HG03378 (cell line): ENCODE measurements around the gene COL20A1.
"Not testable (repeated sequence)": the region's sequence is repeated elsewhere in the genome, so short reads cannot be mapped to it uniquely, and the experiment has no call there.

ENCODE experiments used
- ATAC-seq: cut with Tn5 transposase; IDR thresholded peaks from one replicate; pipeline ENCODE4 v1.9.1; 2021; ENCODE audit warnings: mild to moderate bottlenecking, moderate library complexity; ENCODE audit not compliant: unreplicated experiment

COL20A1 gene

DNA sequence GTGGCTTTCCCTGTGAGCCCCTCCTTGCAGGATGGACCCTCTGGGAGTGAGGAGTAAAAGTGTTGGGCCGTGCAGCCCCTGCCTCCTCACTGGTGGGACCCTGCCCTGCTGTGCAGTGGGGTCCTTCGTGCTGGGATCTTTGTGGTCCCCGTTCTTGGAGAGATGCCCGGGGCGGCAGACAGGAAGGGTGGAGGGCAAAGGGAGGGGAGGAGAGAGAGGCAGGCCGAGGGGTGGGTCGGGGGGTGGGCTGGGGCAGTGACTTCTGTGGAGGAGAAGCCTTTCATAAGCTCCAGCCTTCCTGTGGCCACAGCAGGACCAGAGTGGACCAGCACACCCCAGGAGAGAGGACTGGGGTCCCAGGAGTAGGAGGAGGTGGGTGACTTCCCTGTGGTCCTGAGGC lies at the start of gene COL20A1:
Gene COL20A1 (plus strand): TSS at position 283 of the 400 bp plus-strand sequence. CDS start 1,922 bp downstream, outside the sequence.
- no peak for ATAC-seq

DNA sequence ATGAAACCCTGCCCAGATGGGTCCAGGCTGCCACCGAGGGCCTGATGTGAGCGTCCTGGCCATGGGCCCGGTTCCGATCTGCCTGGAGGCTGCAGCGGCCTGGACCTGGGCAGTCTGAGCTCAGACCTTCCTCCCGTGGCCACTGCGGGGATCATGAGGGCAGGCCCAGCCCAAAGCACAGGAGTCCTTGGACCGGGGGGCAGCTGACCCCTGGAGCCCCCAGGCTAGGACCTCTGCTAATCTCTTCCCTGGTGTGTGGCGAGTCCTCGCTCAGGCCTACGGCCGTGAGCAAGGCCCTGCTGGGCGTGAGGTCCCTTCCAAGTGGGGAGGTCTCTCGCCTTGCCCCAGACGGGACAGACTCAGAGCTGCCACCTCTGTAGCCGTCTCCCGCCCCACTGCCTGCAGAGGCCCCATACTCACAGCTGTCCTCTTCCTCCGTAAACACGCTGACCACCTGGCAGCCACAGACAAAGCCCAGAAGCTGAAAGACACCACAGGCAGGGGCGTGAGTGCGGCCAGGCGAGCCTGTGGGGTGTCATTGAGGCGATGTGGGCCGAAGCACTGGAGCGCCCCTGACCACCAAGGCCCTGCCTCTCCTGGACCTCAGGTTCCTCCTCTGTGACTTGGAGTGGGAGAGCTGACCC lies 49.3 kb upstream of the COL20A1 start:
- ATAC-seq: no peak

DNA sequence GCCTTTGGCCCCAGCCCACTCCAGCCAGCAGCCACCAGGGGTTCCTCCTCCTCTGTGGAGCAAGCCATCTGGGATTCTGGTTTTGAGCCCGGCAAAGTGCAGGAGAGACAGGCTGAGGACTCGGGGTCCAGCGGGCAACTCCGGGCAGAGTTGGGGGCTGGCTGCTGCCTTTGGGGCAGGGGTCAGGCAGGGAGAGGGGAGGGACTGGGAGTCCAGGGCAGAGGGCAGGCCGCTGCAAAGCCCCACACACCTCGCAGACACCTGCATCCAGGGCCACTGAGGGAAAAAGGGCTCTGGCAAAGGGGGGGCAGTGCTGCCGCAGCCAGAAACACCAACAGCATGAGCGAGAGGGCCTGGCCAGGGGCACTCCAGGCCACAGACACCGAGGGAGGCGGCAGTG lies 48.5 kb upstream of the COL20A1 start:
- no peak for ATAC-seq

DNA sequence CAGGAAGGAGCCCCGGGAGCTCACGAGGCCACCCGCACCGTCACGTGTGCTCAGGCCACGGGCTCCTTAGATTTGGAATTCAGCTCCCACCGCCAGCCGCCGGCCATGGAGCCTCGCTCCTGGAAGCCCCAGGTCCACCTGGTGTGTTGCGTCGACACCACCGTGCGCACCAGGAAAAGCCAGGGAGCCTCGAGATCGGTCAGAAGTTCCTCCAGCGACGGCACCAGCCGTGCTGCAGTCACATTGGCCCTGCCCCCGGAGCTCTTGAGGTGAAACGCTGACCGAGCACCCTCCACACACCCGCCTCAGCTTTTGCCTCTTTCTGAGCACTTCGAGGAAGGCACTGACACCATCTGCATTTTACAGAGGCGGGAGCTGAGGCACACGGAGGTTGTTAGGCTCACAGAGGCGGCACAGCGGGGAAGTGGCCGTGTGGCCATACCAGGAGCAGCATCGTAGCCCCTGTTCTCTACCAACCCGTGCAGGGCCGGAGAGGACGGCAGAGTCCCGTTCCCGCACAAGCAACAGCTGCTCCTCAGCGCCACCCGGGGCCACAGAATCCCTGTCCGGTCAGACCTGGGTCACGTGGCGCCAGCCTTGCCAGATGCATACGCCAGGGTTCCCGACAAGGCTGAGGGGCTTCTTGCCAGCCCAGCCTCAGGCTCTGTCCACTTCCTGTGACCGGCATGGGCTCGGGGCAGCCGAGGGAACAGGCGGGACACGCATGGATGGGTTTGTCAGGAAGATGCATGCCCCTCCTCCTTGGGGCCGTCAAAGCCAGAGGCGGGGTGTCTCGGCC lies 46.3 kb upstream of the COL20A1 start:
- no peak for ATAC-seq

DNA sequence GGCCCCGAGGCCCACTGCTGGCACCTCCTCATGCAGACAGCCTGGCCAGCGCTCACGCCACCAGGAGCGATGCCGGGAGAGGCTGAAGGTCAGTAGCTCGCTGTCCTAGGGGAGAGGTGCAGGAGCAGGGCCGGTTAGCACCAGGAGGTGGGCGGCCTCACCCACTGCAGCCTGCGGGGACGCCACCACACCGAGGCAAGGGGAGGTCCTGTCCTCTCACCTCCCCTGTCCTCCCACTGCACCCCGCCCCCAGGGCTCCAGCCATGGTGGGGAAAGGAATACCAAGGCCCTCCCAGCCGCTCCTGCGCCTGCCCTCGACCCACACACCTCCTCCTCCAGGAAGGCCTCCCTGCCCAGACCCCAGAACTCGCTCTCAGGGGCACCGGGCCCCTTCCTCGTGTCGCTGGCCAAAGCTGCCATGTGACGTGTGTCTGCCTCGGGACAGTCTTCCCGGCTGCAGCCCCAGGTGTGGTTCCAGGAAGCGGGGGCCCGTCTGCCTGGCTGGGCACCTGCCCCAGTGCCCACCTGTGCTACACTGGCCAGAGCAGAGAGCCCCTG lies 45.2 kb upstream of the COL20A1 start:
- no peak for ATAC-seq

DNA sequence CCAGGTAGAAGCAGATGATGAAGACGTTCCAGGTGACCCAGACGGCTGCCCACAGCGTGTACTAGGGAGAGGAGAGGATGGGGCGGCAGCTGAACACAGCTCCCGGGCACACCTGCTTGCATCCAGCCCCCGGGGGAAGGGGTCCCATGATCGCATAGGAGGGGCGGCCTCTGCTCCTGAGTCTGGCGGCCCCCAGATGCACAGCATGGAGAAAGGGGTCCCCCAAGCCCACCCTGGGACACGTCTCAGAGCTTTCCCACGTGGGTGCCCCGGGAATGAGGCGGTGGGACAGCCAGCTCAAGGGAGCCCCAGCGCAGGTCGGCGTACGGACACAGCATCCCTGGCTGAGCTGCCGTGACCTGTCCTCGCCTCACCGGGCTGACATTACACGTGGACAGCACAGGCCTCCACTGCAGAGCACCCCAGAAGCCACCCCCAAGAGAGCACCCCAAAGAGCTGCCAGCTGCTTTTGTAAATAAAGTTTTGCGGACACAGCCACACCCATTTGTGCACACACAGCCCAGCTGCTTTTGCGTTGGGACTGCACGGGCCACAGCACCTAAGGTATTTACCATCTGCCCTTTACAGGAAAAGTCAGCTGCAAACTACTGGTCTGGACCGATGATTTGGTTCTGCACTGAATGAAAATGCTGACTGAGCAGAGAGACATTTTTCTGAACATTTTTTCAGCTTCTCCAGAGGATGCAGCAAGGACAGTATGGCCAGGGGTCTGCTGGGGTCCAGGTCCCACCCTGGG lies 44.0 kb upstream of the COL20A1 start:
- no peak for ATAC-seq

DNA sequence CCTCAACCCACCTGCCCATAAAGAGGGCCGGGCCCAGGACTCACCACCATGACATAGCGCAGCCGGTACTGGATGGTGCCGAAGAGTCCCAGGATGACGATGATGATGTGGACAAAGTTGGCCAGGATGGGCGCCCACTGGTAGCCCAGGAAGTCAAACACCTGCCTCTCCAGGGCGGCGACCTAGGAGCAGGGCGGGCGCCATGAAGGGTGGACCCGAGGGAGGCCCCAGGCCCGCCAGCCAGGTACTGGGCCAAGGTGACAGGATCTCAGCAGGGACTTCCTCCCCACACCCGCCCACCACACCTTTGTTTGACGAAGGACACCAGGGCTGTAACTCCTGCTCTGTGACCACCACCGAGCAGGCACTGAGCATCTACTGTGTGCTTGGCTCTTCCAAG lies 43.1 kb upstream of the COL20A1 start:
- ATAC-seq: no peak

DNA sequence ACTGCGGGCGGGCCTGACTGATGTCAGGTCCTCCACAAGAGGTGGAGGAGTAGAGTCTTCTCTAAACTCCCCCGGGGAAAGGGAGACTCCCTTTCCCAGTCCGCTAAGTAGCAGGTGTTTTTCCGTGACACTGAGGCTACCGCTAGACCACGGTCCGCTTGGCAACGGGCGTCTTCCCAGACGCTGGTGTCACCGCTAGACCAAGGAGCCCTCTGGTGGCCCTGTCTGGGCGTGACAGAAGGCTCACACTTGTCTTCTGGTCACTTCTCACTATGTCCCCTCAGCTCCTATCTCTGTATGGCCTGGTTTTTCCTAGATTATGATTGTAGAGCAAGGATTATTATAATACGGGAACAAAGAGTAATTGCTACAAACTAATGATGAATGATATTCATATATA lies 41.6 kb upstream of the COL20A1 start:
- not testable (repeated sequence) for ATAC-seq

DNA sequence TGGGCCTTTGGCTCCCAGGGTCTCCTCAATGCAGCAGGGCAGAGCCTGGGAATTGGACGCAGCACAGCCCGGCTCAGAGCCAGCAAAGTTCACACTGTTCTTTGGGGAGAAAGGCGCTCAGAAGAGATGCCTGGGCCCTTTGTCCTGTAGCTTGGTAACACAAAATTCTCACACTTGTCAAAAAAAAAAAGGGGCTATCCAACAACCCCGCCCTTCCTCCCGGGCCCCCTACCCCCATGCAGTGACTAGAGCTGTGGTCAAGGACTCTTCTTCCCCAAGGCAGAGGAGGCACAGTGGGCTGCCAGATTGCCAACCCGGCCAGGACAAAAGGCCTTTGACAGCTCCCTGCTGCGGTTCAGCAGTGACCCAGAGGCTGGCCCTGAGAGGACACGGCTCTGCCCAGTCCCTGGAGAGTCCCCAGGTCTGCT lies 40.7 kb upstream of the COL20A1 start:
- ATAC-seq: no peak

DNA sequence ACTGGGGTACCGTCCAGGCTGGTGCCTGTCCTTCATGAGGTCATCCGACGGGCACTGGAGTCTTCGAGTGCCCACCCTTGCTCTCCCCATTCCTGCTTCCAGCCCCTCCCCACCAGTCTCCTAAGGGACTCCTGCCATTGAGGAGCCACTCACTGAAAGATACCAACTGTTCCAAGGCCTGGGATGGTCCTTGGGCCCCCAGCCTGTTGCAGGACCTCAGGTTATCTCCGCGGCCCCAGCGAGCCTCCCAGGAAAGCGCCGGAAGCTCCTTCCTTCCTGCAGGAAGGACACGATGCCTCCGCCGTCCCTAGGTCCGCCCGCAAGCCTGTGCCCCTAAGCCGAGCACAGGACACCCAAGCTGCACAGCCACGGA lies 39.9 kb upstream of the COL20A1 start:
- no peak for ATAC-seq

DNA sequence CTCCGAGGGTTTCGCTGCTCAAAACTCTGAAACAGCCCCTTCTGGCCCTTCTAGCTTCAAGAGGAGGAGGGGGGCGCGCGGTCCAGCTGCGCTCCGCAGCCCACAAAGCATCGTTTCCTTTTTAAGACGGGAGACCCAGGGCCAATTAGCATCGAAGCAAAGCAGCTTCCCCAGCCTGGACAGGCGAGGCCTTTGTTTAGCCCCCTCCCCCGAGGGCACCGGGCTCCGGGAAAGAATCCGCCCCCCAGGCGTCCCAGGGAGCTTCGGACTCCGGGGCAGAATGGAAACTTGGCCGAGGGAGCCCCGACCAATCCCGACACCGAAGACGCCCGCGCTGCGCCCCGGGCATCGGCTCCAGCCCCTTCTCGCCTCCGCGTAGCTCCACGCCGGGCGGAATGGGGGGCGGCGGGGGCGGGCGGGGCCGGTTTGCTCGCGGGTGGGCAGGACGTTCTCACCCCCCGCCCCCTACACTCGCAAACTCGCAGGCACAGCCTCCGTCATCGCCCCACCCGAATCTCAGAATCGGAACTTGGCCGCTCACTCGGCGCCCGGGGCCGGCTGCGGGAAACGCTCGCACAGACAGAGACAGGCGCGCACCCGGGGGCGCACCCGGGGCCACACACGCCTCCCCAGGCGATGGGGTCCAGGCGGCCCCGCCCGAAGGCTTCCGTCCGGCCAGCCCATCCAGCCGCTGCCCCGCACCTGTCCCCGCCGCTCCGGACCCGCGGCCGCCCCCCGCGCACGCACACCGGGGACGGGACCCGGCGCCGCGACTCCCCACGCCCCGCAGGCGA lies 39.4 kb upstream of the COL20A1 start:
- ATAC-seq: no peak

DNA sequence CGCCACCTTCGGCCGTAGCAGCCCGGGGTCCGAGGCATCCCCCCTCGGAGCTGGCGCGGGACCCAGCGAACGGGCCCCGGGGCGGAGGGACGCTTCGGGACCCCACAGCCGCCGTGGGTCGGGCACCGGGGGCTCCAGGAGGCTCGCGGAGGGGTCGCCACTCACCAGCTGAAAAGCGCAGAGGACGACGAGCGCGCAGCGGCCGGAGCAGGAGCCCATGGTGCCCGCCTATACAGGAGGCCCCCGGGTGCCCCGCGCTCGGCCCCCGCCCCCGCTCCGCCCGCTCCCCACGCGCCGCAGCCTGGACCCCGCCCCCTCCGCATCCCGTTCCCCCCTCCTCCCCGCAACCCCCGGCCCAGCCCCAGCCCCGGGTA lies 38.8 kb upstream of the COL20A1 start, which contains the start of gene NKAIN4:
Gene NKAIN4 (minus strand): TSS at position 232 of the 374 bp plus-strand sequence. CDS start 13 bp downstream, at position 219.
- ATAC-seq: no peak

DNA sequence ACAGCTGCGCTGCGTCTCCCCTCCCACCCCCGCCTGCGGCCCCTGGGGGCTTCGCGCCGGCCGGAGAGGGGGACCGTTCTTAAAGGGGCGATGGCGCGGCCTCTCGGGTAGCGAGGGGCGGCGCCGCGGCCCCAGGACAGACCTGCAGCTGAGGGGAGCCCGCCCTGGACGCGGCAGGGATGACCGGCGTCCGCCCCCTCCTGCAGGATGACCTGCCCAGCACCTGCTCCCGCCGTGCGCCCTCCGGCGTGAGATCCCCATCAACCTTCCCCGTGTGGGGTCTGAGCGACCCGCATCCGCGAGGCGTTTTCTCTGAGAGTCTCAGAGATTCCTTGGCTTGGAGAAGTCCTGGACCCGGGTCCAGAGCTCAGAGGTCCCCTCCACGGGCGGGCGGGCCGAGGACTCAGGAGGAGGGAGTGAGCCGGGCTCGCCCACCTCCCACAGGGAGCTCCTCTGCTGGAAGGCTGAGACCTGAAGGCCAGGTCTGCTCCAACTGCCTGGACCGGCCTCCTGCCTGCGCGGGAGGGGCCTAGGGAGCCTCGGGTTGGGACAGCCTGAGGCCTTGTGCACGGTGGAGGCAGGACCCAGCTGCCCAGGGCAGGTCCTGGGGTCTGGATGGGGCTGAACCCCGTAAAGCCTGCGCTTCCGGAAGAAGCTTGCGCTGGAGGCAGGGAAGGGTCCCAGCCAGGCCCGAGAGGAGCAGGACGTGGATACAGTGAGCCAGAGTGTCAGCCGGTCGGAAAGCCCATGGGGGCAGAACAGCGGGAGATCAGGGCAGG lies 38.2 kb upstream of the COL20A1 start:
- ATAC-seq: no peak

DNA sequence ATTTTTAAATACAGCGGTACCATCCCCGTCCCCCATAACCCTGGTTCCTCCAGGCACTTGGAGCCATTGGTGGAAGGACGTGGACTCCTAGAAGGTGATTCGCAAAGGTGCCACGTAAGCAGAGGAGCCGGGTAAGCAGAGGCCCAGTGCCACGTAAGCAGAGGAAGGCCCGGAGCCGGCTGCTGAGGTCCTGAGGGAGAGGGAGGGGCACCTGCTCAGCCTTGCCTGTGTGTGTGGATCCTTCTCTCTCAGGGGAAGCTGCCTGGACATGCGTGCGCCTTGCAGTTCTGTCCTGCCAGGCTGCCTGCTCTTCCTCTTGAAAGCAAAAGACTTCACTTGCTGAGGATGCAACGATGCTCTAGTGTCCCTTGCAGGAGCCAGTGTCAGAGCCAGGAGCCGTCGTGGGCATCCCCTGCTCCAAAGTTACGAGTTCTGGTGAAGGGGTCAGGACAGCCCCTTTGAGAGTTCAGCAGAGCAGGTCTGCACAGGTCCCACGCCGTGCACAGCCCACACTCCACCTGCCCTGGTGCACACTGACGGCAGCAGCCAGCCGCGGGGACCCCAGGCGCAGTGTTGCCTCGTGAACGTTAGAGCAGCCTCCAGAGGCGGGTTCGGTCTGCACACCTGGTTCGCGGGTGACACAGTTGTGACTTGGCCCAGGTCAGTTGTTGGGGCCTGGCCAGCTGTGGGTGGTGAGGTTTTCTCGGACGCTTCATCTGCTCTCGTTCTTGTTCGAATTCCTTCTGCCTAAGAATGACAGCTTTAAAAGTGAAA lies 36.9 kb upstream of the COL20A1 start:
- no peak for ATAC-seq

DNA sequence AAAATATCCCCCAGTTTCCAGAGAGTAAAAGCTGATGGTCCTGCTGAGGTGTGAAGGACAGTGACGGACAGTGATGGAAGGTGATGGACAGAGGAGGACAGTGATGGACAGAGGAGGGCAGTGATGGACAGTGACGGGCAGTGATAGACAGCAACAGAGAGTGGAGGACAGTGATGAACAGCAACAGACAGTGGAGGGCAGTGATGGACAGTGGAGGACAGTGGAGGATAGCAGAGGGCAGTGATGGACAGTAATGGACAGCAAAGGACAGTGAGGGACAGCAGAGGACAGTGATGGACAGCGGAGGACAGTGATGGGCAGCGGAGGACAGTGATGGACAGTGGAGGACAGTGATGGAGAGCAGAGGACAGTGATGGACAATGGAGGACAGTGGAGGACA lies 36.0 kb upstream of the COL20A1 start:
- ATAC-seq: no peak

DNA sequence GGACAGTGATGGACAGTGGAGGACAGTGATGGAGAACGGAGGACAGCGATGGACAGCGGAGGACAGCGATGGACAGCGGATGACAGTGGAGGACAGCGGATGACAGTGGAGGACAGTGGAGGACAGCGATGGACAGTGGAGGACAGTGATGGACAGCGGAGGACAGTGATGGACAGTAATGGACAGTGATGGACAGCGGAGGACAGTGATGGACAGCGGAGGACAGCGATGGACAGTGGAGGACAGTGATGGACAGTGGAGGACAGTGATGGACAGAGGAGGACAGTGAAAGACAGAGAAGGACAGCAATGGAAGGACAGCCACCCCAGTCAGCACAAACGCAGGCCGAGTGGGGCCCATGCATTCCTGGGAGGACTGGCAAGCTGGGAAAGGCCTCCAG lies 35.4 kb upstream of the COL20A1 start:
- no peak for ATAC-seq

DNA sequence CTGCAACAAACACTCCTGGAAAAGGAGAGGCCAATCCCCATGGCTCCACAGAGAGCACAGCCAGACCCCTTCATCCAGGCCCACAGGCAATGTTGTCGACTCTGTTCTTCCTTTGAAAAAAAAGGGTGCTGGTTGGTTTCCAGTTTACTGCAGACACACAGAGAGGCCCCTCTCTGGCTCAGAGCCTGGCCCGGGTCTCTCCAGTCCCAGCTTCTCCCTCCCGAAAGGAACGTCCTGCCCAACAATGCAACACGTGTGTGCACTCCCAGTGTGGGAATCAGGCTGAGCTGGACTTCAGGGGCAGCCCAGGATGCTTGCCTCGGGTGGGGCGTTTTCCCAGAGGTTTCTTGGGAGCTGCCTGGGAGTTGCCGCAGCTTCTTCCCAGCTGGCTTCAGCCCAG lies 34.2 kb upstream of the COL20A1 start:
- ATAC-seq: no peak

DNA sequence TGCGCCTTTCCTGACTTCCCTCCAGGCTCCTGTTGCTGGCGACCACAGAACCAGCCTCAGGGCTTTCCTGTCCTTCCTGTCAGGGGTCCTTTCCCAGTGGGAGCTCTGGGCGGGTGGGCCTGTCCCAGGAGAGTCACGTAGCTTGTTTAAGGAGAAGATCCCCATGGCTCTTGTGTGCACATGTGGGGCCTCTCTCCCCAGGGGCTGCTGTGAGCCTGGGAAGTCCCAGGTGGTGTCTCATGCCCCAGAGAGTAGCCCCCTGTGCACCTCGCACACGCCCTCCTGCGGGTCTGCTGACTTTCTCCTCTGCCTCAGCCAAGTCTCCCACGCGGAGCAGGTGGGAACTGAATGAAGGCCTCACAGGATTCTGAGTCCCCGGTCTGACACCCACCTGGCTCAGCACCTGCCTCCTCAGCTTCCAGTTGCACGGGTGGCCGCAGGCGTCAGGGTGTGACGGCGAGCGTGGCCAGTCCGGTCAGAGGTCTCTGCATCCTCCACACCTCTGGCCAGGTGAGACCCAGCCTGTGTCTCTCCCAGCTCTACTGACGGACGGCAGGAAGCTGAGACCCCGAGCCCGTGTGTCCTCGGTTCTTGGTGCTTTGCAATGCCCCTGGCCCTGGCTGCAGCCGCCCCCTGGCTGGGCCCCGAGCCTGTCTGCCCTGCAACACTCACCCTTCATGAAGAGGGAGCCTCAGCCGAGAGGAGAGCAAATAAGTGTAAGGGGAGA lies 33.1 kb upstream of the COL20A1 start:
- no peak for ATAC-seq
